ENCODE data around the gene DNAI1.

DNA sequence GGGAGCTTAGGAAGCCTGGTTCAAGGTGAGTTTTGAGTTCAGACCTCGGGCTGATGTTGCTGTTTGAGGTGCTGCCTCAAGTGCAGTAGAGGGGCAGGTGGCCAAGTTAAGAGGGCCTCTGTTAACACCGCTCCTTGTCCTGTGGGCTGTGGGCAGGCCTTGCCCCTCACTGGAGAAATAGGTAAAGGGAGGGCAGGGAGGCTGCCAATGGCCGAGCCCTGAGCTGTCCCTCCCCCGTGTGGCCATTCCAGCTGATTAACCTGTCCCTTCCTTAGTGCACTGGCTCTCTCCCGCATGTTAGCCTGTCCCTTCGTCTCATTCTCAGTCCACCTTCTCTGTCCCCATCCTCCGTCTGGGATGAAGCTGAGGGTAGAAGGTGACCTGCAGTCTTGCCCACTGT is 109.5 kb downstream of the DNAI1 start:
- TF ChIP-seq, protein P1, sequence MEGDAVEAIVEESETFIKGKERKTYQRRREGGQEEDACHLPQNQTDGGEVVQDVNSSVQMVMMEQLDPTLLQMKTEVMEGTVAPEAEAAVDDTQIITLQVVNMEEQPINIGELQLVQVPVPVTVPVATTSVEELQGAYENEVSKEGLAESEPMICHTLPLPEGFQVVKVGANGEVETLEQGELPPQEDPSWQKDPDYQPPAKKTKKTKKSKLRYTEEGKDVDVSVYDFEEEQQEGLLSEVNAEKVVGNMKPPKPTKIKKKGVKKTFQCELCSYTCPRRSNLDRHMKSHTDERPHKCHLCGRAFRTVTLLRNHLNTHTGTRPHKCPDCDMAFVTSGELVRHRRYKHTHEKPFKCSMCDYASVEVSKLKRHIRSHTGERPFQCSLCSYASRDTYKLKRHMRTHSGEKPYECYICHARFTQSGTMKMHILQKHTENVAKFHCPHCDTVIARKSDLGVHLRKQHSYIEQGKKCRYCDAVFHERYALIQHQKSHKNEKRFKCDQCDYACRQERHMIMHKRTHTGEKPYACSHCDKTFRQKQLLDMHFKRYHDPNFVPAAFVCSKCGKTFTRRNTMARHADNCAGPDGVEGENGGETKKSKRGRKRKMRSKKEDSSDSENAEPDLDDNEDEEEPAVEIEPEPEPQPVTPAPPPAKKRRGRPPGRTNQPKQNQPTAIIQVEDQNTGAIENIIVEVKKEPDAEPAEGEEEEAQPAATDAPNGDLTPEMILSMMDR (IDR thresholded peaks at IDR 0.05) = no peak
- no peak for TF ChIP-seq EP300 (IDR thresholded peaks at IDR 0.05)

All from tibial nerve (tissue), 4 donors.